Keratinocyte (primary cell): ENCODE data around the gene LANCL3.

Experiments used
- CTCF ChIP-seq, 3 experiments: IDR thresholded peaks in 1 of 3; conservative IDR thresholded peaks in 1 of 3; optimal IDR thresholded peaks in 1 of 3; 2 replicates in 2 of 3; 3 replicates in 1 of 3; pipeline versions ENCODE3 to v1.5.1; 2011; ENCODE audit warnings: low read length in 3 of 3, mild to moderate bottlenecking in 3 of 3, moderate library complexity in 2 of 3, control low read depth in 1 of 3, inconsistent platforms in 1 of 3; ENCODE audit not compliant: insufficient read depth in 2 of 3; ENCODE audit errors: extremely low read depth in 1 of 3
- EZH2 ChIP-seq: IDR thresholded peaks from one replicate; pipeline ENCODE4 v1.6.1; 2012; ENCODE audit warnings: inconsistent platforms, mild to moderate bottlenecking, low read length, moderate library complexity

- no peak for TF ChIP-seq CTCF (optimal IDR thresholded peaks at IDR 0.05 in 1 of 3, IDR thresholded peaks at IDR 0.05 in 1 of 3, conservative IDR thresholded peaks at IDR 0.05 in 1 of 3; ENCODE audit: extremely low read depth in 1 of 3, insufficient read depth in 2 of 3, low read length in 3 of 3)
- TF ChIP-seq EZH2 = no peak
These were observed 32.5 kb downstream of the LANCL3 start for GRCh38 chrX:37603938-37604409.
